HG02571 (cell line): ENCODE measurements around the gene SYT7.
"Not testable (repeated sequence)": the region's sequence is repeated elsewhere in the genome, so short reads cannot be mapped to it uniquely, and the experiment has no call there.

ENCODE experiments used
- ATAC-seq: cut with Tn5 transposase; IDR thresholded peaks from one replicate; pipeline ENCODE4 v1.9.1; 2021; ENCODE audit warnings: mild to moderate bottlenecking, moderate library complexity; ENCODE audit not compliant: unreplicated experiment

Gene SYT7

DNA sequence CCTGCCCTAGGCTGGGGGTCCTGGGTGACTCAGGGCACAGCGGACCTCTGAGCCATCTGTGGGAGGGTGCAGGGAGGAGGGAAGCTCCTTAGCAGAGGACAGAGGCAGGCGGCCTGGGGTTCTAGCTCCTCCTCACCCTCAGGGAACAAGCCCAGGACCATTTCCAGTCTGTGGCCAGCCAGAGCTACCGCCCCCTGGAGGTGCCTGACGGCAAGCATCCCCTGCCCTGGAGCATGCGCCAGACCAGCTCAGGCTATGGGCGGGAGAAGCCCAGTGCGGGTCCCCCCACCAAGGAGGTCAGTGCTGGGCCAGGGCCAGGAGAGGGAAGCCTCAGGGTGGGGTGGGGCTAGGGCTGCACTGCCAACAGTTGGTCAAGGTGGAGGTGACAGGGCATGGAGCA, 98.4 kb downstream of the SYT7 start:
- no peak for ATAC-seq

DNA sequence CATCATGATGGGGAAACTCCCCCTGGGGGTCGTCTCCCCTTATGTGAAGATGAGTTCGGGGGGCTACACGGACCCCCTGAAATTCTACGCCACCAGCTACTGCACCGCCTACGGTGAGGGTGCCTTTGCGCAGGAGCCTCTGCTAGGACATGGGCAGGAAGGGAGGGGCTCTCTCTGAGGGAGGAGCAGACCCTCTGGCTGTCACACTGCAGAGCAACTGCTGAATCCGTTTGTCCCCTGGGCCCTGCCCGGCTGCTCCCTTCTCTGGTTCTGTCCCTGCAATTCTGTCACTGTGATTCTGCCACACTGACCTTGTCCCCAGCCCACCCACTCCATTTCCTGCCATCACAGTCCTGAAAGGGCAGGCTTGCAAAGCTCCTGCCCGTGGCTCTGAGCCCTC, 99.1 kb downstream of the SYT7 start:
- no peak for ATAC-seq

DNA sequence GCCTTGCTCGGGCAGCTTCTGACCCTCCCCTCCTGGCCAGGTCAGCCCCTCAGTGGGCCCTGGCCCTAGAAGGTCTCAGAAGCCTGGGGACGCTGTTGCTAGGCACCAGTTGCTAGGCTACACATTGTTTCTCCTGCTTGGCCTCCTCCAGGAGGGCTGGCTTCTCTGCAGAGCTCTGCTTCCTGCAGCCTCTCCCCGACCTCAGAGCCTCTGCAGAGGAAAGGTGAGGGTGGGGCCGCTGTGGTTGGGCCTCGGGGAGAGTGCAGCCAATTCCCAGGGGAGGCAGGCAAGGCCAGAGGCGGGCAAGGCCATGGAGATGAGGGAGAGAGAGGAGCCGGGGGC, 99.9 kb downstream of the SYT7 start:
- ATAC-seq = no peak

DNA sequence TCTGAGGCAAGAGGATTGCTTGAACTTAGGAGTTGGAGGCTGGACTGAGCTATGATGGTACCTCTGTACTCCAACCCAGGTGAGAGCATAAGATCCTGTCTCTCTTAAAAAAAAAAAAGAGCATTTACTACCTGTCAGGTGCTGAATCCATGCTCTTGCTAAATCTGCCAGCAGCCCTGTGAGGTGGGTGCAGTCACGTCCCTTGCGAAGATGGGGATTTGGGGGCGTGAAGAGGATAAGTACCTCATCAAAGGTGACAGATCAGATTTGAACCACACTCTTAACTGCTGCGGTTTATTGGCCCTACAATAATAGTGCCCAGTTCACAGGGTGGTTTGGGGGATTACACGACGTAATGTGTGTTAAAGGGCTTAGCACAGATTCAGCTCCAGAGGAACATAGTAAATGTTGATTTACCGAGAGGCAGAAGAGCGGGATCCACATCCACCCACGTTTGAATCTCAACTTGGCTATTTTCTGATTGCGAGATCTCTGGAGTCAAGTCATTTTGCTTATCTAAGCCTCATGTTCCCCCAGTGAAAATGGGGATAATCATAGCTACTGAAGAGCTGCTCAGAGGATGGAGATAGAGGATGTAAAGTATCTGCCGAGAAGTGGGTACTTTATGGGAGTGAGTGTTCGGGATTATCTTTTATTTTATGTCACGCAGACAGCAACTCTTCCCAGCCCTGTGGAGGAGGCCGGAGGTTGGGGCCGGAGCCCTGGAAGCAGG, 100.4 kb downstream of the SYT7 start:
- ATAC-seq = no peak

DNA sequence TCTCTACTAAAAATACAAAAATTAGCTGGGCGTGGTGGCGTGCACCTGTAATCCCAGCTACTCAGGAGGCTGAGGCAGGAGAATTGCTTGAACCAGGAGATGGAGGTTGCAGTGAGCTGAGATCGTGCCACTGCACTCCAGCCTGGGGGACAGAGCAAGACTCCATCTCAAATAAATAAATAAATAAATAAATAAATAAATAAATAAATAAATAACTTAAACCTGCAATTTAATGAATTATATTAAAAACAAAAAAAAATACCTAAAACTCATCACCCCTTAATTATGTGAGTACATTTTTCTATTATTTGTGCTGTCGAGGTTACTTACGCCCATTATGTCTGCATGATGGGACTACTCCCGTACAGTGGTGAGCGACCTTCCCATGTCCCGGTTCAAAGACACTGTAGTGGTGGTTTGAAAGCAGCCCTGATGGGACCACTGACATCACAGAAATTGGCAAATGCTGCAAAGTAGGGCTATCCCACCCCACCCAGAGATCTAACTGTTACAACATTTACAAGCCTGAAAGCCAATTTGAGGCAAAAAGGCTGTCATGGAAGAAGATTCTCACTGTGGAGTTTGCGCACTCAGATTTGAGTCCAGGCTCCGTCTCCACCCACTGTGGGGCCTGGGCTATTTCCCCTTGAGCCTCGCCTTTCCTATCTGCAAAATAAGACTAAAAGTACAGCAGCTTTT, 101.4 kb downstream of the SYT7 start:
- ATAC-seq = not testable (repeated sequence)

DNA sequence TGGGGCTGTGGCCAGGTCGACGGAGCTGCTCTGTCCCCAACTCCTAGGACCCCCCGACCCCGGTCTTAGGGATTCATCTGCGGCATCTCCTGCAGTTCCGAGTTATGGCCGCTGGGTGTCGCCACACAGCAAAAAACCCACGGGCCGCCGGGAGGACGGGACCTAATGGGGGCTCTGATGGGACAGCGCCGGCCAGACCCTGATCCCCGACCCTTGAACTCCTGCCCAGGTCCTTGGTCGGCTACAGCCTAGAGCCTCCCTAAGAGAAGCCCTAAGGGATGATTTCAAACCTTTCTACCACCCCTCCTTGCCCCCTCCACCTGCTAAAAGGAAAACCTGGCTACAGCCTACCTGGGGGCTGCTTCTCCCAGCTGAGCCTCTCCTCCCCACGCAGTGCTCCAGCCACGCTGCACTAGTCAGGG, 103.1 kb downstream of the SYT7 start:
- ATAC-seq = no peak

DNA sequence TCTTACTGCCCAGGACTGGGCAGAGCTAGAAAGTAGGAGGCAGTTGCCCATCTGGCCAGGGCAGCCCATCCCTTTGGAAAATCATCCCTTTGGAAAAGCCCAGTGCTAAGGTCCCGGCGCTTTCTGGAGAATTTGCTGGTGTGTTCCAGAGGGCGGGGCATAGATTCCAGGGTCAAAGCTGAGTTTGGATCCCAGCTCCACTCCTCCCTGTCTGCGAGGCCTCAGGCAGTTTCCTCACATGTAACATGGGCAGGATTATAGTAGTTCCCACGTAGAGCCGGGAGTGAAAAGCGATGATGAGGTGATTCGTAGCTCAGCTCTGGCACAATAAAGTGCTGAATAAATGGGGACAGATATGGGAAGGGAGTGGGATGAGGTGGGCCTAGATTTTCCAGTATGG, 103.8 kb downstream of the SYT7 start:
- no peak for ATAC-seq

DNA sequence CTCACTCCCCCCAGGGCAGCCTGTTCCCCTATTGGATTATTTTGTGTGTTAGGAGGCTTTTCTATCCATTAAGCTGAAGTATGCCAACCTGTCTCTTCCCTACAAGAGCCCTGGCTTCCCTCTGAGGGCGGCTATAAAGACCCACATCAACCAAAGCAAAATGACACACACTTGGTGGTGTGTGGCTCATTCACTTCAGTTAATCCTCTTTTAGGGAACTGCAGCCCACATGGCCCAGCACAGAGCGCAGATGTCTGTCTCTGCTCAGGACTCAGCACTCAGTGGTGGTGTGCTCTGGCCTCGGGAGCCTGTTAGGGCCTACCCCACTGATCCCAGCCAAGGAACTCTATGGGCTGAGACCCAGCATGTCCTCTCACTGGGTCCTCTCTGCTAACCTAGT, 104.5 kb downstream of the SYT7 start:
- ATAC-seq = no peak

DNA sequence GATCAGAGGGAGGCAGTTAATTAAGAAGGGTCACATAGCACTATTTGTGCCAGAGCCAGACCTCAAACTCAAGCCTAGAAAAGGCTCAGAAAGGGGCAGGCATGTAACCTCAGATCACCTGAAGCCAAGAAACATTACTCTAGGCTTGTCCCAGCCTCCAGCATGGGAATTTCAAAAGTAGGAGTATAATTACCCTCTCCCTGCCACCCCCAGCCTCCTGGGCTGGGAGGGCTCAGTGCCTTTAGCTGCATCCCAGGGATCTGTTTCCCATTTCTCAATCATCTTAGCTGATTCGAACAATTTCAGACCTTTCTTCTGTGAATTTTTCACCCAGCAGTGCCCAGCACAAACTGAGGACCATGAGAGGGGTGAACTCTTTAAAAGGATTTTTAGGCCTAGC, 105.4 kb downstream of the SYT7 start:
- no peak for ATAC-seq

DNA sequence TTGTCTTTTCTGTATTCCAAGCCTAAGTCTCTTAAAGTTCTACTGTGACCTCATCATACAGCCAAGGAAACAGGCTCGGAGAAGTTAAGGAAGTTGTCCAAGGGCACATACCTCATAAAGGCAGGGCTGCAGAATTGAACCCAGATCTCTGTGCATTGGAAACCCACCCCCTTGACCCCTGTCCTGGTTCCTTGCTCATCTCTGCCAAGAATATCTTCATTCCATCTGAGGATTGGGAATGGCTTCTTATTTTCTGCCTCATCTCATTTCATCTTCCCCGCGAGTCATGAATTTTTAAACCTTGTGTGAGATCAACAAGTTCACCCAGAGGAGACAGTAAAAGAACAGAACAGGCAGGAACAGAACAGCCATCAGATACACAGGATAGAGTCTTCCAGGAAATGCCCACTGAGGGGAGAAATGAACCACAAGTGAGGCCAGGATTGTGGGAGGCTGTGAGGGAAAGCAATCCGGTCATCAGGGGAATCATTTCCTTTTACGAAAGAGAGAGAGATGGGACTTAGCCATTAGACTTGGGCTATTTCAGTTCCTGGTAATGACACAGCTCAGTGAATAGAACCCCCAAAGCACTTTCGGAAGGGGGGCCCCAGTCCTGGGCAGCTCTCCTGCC, 106.7 kb downstream of the SYT7 start:
- ATAC-seq = no peak

DNA sequence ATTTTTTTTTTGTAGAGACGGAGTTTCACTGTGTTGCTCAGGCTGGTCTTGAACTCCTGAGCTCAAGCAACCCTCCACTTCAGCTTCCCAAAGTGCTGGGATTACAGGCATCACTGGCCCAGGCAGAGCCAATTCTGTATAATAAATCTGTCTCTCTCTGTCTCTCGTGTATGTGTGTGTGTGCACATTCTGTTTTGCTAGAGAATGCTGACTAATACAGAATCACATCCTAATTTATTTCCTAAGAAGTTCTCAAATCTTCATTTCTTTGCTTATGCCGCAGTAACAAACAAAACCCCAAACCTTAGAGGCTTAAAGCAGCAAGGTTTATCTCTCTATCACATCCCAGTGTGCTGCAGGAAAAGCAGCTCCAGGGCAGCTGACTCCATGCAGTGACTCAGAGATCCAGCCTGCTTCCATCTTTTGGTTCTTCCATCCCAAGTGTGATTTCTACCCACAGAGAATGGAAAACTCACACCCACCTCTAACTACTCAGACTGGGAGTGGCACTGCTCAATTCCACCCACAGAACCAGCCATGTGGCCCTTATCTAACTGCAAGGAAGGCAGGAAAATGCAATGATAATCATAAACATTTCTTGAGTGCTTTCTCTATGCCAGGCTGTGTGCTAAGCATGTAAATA, 107.4 kb downstream of the SYT7 start:
- no peak for ATAC-seq

DNA sequence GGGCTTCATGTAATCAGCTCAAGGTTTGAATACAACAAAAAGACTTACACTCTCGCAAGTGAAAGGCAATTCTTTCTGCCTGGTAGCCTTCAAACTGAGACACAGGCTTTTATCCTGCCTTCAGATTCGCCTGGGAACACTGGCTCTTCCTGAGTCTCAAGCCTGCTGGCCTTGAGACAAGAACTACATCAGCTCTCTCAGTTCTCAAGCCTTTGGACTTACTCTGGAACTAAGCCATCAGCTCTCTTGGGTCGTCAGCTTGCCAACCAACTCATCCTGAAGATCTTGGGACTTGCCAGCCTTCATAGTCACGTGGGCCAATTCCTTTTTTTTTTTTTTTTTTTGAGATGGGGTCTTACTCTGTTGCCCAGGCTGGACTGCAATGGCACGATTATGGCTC, 108.0 kb downstream of the SYT7 start:
- ATAC-seq = no peak

DNA sequence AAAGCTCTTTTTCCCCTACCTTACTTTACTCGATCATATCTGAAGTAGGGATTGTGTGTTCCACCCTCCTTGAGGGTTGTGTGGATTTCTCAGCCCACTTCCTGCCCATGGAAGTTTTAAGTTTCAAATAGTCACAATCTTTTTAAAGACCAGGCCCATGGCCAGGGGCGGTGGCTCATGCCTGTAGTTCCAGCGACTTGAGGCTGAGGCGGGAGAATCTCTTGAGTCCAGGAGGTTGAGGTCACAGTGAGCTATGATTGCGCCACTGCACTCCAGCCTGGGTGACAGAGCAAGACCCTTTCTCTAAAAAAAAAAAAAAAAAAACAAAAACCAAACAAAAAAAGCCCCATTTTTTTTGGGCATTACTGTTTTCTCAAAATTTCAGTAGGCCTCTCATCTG, 108.6 kb downstream of the SYT7 start:
- no peak for ATAC-seq

DNA sequence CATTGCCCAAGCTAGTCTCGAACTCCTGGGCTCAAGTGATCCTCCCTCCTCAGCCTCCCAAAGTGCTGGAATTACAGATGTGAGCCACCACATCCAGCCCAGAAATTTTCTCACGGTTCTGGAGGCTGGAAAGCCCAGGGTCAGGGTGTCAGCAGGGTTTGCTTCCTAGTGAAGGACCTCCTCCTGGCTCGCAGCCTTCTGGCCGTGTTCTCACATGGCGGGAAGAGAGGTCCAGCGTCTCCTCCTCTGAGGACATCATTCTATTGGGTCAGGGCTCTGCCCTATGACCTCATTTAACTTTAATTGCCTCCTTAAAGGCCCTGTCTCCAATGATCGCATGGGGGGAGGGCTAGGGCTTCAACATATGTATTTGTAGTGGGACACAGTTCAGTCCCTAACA, 112.9 kb downstream of the SYT7 start:
- ATAC-seq = no peak

DNA sequence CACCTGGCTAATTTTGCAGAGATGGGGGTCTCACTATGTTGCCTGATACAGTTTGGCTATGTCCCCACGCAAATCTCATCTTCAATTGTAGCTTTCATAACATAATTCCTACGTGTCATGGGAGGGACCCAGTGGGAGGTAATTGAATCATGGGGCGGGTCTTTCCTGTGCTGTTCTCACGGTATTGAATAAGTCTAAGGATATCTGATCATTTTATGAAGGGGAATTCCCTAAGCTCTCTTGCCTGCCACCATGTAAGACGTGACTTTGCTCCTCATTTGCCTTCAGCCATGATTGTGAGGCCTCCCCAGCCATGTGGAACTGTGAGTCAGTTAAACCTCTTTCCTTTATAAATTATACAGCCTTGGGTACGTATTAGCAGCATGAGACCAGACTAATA, 113.3 kb downstream of the SYT7 start:
- not testable (repeated sequence) for ATAC-seq
